ENCODE results near the gene ZBTB20. TPM values are rescaled to one million over a fixed set of nuclear protein-coding genes. Genes with fewer than 3 reads are reported as not detected.

Gene ZBTB20
- total RNA-seq, 3 donors from 2014 or later (not counting 1 experiment from before 2014, with no cell fraction given), result 52.7 to 58.3 (median 55.9) TPM

DNA sequence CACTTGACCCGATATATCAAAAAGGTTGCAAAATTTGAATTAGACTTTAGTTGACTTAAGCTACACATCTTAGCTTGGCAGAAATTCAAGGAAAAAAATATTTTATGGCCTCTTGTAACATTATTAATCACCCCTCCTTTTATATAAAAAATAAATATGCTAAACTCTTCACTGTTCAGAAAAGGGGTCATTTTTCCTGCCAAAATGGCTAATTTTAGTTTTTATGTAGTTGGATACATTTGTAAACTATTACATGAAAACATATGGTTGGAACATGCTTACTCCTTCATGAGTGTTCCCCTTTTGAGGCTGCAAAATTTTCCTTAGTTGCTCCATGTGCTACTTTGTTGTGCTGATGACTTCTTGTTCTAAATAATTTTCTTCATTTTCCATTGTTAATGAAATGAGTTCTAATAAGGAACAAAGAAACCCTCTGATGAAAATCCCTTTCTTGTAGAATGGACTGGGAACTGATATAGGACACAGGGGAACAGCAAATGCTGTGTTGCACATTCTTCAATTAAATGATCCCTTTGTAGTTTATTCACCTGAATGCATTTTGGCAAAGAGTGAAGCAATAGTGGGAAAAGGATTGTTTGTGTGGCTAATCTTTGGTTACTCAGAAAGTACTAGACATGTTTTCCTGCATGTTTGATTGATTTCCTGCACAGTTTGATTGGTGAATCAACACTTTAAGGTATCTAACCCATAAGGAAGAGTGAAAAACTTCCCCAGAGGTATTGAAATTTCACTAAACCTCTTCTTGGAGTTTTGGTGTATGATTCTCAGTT is 503.9 kb downstream of the ZBTB20 start:
- no peaks in the 10 kb centered on the region for H3K36me3 ChIP-seq (ENCODE audit: control insufficient read depth, insufficient read depth, low read length)
- WGBS (ENCODE audit: insufficient coverage), result 100% methylated on average over 1 of the region's 1 CpG
- H3K9me3 ChIP-seq (ENCODE audit: control insufficient read depth, insufficient read depth, low read length), result no peaks in the 10 kb centered on the region
- no peak for ATAC-seq
- H3K4me3 Mint-ChIP-seq, result no peak overlapping the region
- DNase-seq, result no peak
- no peak overlapping the region for H3K4me3 ChIP-seq (ENCODE audit: low read length)
- no peak for TF ChIP-seq CTCF (IDR thresholded peaks at IDR 0.05)
- no peaks in the 10 kb centered on the region for H3K27me3 Mint-ChIP-seq (ENCODE audit: low read depth in 2 of 2)
- intact Hi-C loops (cut with micrococcal nuclease), result no loop called here
- no peaks in the 10 kb centered on the region for H3K9me3 Mint-ChIP-seq
- H3K4me1 ChIP-seq (ENCODE audit: control insufficient read depth, insufficient read depth, low read length), result no peaks in the 10 kb centered on the region
- no peaks in the 10 kb centered on the region for H3K27me3 ChIP-seq (ENCODE audit: control insufficient read depth, insufficient read depth, low read length)
- no peak overlapping the region for H3K27ac ChIP-seq (ENCODE audit: low read length)
- H3K4me1 Mint-ChIP-seq, result peaks cover 0 to 4% of the 10 kb centered on the region in 2 donors
- H3K27ac Mint-ChIP-seq, result no peak overlapping the region
- no peaks in the 10 kb centered on the region for H3K36me3 Mint-ChIP-seq

DNA sequence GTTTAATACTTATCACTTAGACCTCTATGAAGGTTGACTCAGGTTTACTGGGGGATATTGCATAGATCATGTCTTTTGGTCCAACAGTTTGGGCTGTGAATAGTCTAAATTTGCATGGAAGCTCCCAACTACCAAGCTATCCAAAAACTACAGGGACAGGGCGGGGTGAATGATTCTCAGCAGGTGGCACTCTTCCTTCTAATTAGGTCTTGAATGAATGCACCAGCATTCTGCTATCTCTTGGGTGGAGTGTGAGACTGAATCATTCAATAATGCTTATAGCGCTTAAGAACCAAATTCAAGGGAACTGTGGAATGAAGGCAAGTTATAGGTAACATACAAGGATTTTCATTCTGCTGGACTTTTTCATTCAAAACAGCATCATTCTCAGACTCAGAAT is 507.0 kb downstream of the ZBTB20 start:
- no peaks in the 10 kb centered on the region for H3K4me1 Mint-ChIP-seq
- H3K27ac Mint-ChIP-seq, result no peak overlapping the region
- ATAC-seq (no peak), DNase-seq (no peak)
- H3K9me3 Mint-ChIP-seq, result peaks cover 10 to 14% of the 10 kb centered on the region in 2 donors
- H3K4me1 ChIP-seq (ENCODE audit: control insufficient read depth, insufficient read depth, low read length), result no peaks in the 10 kb centered on the region
- intact Hi-C loops (cut with micrococcal nuclease), result no loop called here
- no peak overlapping the region for H3K27ac ChIP-seq (ENCODE audit: low read length)
- H3K27me3 Mint-ChIP-seq (ENCODE audit: low read depth in 2 of 2), result no peaks in the 10 kb centered on the region
- H3K36me3 Mint-ChIP-seq, result peaks cover 17% of the 10 kb centered on the region
- no peak overlapping the region for H3K4me3 Mint-ChIP-seq
- peaks cover 3% of the 10 kb centered on the region for H3K9me3 ChIP-seq (ENCODE audit: control insufficient read depth, insufficient read depth, low read length)
- 100% methylated on average over 1 of the region's 2 CpGs for WGBS (ENCODE audit: insufficient coverage)
- no peak for TF ChIP-seq CTCF (IDR thresholded peaks at IDR 0.05)
- H3K36me3 ChIP-seq (ENCODE audit: control insufficient read depth, insufficient read depth, low read length), result no peaks in the 10 kb centered on the region
- H3K27me3 ChIP-seq (ENCODE audit: control insufficient read depth, insufficient read depth, low read length), result no peaks in the 10 kb centered on the region
- no peak overlapping the region for H3K4me3 ChIP-seq (ENCODE audit: low read length)

GRCh38 chr3:114639171-114639570 is 507.9 kb downstream of the ZBTB20 start:
- Mint-ChIP-seq H3K27ac (no peak overlapping the region), H3K27me3 (ENCODE audit: low read depth in 2 of 2) (no peaks in the 10 kb centered on the region), H3K9me3 (peaks cover 10 to 14% of the 10 kb centered on the region in 2 donors), H3K4me3 (no peak overlapping the region), H3K36me3 (peaks cover 20% of the 10 kb centered on the region), H3K4me1 (no peaks in the 10 kb centered on the region)
- WGBS (ENCODE audit: insufficient coverage), result no CpG with 5 or more reads among the region's 1 CpG
- DNase-seq (no peak), ATAC-seq (no peak)
- TF ChIP-seq CTCF (IDR thresholded peaks at IDR 0.05), result no peak
- Histone ChIP-seq H3K36me3 (ENCODE audit: control insufficient read depth, insufficient read depth, low read length) (no peaks in the 10 kb centered on the region), H3K27ac (ENCODE audit: low read length) (no peak overlapping the region), H3K27me3 (ENCODE audit: control insufficient read depth, insufficient read depth, low read length) (no peaks in the 10 kb centered on the region), H3K9me3 (ENCODE audit: control insufficient read depth, insufficient read depth, low read length) (peaks cover 3% of the 10 kb centered on the region), H3K4me1 (ENCODE audit: control insufficient read depth, insufficient read depth, low read length) (no peaks in the 10 kb centered on the region), H3K4me3 (ENCODE audit: low read length) (no peak overlapping the region)
- intact Hi-C loops (cut with micrococcal nuclease), result no loop called here

DNA sequence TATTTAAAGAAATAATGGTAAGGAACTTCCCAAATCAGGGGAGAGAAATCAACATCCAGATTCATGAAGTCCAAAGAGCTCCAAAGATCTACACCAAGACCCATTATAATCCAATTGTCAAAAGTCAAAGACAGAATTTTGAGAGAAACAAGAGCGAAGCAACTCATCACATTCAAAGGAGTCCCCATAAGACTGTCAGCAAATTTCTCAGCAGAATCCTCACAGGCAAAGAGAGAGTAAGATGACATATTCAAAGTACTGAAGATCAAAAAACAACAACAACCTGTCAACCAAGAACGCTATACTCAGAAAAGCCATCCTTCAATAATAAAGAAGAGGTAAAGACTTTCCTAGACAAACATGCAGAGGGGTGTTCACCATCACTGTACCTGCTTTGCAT is 511.2 kb downstream of the ZBTB20 start:
- H3K4me3 Mint-ChIP-seq, result no peak overlapping the region
- peaks cover 10 to 14% of the 10 kb centered on the region in 2 donors for H3K9me3 Mint-ChIP-seq
- Histone ChIP-seq H3K36me3 (ENCODE audit: control insufficient read depth, insufficient read depth, low read length) (no peaks in the 10 kb centered on the region), H3K9me3 (ENCODE audit: control insufficient read depth, insufficient read depth, low read length) (peaks cover 3% of the 10 kb centered on the region), H3K27me3 (ENCODE audit: control insufficient read depth, insufficient read depth, low read length) (no peaks in the 10 kb centered on the region), H3K4me3 (ENCODE audit: low read length) (no peak overlapping the region), H3K4me1 (ENCODE audit: control insufficient read depth, insufficient read depth, low read length) (no peaks in the 10 kb centered on the region), H3K27ac (ENCODE audit: low read length) (no peak overlapping the region)
- H3K27ac Mint-ChIP-seq, result no peak overlapping the region
- WGBS (ENCODE audit: insufficient coverage), result 100% methylated on average over 1 of the region's 2 CpGs
- TF ChIP-seq CTCF (IDR thresholded peaks at IDR 0.05), result no peak
- DNase-seq, result no peak
- no peak for ATAC-seq
- H3K36me3 Mint-ChIP-seq, result peaks cover 20% of the 10 kb centered on the region
- H3K4me1 Mint-ChIP-seq, result peaks cover 0 to 6% of the 10 kb centered on the region in 2 donors
- no peaks in the 10 kb centered on the region for H3K27me3 Mint-ChIP-seq (ENCODE audit: low read depth in 2 of 2)
- intact Hi-C loops (cut with micrococcal nuclease), result no loop called here
